Left lobe of liver (tissue), 2 donors: ENCODE measurements around the gene TAB2. TPM values are rescaled to one million over a fixed set of nuclear protein-coding genes. Genes with fewer than 3 reads are reported as not detected.

Source experiments
- ATAC-seq: fragments of 200-7000 bp; cut with Tn5 transposase; one replicate; pipeline ENCODE4 v1.9.1; 2020; ENCODE audit warnings: mild to moderate bottlenecking, moderate library complexity
- DNase-seq: peaks from one replicate; pipeline ENCODE4 v3.0.0-alpha.2; 2020; ENCODE audit warnings: low spot score
- total RNA-seq: library from RNA; stranded (reverse); gene quantifications from one replicate; pipeline ENCODE4 v1.2.1, GENCODE V29; 2021
- donor health status: DM: no; HTN: no; CAD: no; lungs with moderate emphysema.
- donor health status: DM: no; HTN: yes; CAD: no.

TAB2 gene
- total RNA-seq, 1 donor from 2014 or later: 26.9 TPM

DNA sequence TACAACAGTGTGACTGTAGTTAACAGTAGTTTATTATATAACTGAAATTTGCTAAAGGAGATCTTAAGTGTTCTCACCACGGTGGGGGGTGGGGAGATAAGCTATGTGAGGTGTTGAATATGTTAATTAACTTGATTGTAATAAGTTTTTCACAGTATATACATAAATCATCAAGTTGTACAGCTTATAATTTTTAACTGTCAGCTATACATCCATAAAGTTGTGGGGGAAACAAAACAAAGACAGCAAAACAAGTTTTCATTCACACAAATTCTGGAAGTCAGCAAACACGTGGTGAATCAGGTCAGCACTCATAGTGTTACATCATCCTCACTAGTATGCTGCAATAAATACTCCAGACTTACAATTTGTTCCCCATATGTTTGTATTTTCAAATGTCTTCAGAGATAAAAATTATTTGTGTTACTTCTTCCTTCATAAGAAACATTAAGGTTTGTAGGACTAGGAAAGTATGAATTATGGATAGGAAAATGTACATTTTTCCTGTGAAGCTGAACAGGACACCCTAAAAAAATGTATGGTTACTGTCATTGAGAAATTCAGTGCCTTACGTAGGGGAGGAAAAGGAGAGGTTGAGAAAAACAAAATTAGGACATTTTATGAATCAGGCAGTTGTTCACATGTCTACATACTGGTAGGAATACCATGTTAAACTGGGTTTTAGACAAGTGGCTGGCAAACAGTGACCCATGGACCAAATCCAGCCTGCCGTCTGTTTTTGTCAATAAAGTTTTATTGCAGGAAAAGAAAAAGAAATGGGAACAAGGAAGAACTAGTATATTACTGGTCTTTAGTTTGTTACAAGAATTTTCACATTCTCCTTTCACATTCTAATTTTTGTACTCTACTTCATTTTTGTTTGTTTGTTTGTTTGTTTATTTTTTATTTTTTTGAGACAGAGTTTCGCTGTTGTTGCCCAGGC, 88.6 kb downstream of the TAB2 start:
- ATAC-seq: no peak
- DNase-seq: no peak

DNA sequence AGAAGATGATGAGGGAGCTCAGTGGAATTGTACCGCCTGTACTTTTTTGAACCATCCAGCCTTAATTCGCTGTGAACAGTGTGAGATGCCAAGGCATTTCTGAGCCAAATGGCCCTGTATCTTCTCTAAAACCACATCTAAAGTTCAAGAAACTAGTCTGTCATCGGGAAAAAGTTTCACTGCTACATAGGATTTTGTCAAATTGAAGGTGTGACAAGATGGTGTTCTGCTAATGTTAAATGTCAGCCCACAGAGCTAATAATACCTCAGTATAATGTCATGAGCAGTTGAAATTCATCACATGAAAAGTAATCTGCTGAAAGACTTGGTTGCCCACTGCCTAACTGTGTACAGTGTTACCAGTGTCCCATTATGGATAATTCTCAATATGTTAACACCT, 92.1 kb downstream of the TAB2 start:
- no peak for ATAC-seq

DNA sequence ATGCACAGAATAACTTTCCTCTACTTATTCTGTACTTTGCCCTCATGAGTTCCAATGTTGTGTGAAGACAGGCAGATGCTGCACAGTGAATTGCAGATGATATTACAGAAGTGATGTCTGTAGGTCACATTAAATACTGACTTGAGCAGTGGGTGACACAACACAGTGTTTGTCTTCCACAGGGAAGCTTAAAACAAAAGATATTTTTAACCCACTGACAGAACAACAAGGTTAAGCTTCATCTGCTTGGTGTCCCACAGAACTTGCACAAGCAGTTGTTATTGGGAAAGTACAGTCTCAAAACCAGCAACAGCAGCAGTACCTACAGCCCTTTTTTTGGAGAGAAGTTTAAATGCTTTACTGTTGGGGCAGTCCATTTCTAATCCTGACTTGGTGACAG, 93.0 kb downstream of the TAB2 start:
- DNase-seq: no peak
- ATAC-seq: no peak

More for the DNA sequence above, 92.1 kb downstream of the TAB2 start:
- DNase-seq: no peak

DNA sequence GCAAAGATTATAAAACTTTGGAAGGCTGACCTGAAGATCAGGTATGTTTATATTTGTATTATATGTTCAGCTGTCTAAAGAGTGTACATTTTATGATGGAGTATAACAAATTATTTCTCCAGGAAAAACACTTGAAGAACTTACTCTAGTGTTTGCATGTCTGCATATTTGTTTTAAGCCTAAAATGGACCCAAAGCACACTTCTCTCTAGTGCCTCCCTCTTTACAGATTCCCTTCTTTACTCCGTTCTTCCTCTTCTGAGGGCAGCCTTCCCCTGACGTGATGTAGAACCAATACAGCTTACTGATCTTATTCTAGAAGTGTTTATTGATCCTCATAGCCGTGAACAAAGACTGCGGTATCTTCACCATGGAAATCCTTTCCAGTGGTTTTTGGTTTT, 96.5 kb downstream of the TAB2 start:
- DNase-seq (no peak), ATAC-seq (no peak)

DNA sequence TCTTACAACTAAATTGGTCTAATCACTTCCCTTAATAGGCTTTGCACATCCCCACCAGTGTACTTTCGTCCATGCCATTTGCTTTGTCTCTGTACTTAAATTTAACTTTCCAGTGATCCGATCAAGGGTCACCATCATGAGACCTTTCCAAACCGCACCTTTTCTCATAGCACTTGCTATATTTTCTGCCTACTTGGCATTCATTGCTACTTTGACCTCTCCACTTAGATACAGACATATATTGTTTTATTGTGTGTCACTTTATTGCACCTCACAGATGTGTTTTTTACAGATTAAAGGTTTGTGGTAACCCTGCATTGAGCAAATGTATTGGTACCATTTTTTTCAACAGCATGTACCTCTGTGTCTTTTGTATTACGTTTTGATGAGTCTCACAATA, 97.3 kb downstream of the TAB2 start:
- no peak for DNase-seq

DNA sequence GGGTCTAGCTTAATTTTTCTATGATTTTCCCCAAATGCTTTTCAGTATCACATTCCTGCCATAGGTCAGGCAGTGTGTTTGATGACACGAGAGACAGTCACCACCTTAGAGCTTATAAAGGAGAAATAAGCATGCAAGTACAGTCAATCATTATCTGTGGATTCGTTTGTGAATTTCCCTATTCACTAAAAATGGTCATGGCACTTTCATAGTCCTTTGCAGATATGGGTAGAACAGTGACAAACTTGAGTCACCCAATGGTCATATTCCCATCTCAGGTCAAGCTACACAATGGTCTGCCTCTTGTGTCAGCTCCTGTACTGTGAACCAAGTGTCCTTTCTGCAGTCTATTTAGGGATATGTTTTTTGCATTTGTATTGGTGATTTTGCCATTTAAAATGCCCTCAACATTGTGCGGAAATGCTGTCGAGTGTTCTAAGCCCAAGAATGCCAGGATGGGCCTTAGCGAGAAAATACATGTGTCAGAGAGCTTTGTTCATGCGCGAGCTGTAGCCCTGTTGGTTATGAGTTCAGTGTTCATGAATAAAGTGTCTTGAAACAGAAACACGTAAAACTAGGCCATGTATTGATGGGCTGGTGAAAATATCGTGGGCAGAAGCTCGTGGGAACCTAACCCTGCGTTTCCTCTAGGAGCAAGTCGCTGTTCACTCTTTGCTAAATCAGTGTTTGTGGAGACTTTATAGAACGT, 102.3 kb downstream of the TAB2 start:
- ATAC-seq (no peak), DNase-seq (no peak)

More for the DNA sequence above, 97.3 kb downstream of the TAB2 start:
- no peak for ATAC-seq

DNA sequence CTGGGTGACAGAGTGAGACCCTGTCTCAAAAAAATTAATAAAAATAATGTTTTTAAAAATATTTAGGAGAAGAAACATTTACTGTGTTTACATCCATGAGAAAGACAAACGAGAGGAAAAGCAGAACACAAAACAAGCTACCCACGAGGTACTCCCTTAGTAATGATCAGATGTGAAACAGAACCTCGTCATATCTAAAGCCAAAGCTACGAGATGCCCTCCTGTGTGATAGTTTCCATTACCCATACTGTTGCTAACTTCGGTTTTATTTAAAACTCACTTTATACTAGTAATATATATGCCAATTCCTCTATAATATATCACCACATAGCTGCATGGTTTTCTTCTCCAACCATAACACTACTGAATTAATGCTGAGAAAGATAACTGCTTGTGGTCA, 103.6 kb downstream of the TAB2 start:
- no peak for DNase-seq
- no peak for ATAC-seq

DNA sequence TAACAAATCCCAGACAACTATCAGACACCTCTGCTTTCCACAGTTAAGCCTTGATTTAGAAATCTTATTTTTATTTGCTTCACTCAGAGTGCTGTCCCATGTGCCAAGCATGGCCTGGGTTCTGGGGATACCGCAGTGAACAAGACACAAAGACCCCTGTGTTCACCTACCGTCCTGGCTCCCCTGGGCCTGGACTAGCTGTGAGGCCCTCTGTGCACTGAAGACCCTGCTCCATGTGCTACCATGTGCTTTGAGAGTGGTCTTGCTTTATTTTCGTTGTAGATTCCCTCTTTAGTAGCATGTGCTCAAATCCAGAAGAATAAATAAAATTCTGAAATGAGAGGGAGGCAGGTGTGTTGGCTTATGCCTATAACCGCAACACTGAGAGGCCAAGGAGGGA, 105.1 kb downstream of the TAB2 start:
- DNase-seq (no peak), ATAC-seq (no peak)

DNA sequence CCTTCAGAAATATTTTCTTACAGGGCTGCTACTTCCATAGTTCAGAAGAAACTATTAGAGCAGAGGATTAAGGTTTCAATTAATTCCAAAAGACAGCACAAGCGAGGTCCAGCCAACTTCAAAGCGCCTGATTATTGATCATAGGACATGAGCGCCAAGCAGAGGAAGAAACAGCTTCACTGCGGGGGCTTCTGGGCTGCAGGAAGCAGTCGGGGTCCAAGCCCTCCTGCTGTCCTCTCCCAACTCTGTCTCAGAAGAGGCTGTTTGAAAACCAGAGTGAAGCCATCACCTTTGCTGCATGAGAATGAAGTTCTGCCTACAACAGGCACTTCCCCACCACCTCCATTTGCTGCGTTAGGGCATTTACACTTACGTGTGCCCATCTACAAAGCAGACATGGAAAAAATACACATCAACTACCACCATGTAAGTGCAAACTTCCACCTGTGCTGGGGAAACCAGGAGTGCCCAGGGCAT, 106.5 kb downstream of the TAB2 start:
- peak; percentile 55 for ATAC-seq
- DNase-seq: no peak

DNA sequence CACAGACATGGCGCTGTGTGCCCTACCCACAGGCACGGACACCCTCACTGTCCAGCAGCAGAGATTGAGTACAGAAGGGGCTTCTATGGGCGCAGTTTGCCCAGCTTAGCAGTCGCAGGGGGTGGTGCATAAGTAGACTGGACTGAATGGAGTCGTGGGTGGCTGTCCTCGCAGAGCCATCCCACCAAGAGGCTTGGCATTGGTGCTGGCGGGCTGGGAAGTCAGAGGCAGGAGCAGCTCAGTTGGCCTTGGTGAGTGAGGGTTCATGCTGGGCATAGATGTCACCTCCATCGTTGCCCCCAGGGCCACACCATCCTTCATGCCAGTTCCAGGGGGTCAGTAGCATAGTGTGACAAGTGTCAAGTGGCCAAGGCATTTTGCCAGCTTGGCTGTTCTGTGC, 107.7 kb downstream of the TAB2 start:
- DNase-seq (no peak), ATAC-seq (no peak)

DNA sequence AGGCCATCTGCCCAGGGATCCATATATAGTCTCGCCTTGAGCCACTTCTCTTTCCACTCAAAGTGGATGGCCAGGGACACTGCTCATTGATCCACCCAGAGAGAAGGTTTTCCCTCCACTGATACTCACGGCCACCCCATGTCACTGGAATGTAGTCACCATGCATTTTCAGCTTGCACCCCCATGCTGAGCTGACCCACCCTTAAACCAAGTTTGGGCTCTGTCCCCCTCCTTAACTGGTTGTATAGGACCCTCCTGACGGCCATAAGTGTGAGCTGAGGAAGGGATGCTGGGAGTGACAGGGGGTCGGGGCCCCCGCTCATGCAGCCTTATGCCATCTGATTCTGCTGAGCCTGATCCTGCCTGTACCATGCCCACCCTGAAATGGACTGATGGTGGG, 108.2 kb downstream of the TAB2 start:
- DNase-seq: no peak
- no peak for ATAC-seq

DNA sequence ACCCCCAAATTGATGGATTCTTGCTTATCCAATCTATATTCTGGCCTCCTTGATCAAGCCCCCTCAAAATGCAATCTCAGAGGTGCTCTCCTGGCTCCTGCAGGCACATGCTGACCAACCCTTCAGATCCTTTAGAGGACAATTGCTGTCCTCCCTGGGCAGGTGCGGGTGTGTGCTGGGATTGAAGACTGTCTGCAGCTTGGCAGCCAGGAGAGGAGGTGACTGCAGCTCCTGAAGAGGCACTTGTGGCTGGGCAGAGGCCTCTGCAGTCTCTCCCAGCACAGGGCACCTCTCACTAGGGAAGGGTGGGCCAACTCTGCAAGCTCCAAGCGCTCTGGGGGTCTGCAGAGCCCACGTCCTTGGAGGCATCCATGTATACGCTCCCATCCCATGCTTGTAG, 111.1 kb downstream of the TAB2 start:
- DNase-seq: no peak
- ATAC-seq: no peak

DNA sequence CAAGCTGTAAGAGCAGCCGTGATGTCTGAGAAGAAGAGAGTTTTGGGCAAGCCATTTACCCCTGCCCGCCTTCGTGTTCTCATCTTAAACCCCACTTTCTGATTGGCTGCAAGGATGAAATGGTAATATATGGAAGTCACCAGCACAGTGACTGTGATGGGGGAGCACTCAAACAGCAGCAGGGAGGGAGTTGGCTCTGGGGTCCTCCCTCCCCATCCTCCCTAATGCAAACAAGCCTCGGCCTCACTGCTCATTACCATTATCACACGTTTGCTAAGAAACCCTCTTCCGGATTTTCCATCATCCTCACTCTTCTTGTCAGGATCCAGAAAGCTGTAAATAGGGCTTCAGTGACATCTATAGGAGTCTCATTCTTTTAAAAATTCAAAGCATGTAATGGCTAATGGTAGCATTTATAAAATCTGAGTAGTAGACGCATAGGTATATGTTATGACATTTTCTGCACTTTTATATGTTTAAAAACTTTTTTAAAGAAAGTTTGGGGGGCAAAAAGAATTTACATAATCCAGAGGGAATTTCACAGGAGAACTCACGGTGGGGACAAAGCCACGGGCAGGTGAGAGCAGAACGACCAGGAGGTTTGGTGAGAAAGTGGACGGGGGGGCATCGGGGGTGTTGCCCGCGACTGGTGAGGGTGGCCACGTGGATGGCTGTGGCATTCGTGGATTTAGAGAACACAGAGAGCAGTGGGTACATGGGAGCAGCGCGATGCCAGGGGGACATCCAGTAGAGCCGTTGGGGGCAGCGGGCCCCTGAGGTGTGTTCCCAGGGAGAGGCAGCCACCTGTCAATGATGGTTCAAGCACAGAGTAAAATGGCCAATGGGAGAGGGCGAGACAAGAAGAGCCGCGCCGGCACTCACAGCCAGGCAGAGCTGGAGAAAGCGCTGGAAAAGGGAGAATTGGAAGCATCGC, 112.2 kb downstream of the TAB2 start:
- no peak for DNase-seq
- ATAC-seq: no peak

DNA sequence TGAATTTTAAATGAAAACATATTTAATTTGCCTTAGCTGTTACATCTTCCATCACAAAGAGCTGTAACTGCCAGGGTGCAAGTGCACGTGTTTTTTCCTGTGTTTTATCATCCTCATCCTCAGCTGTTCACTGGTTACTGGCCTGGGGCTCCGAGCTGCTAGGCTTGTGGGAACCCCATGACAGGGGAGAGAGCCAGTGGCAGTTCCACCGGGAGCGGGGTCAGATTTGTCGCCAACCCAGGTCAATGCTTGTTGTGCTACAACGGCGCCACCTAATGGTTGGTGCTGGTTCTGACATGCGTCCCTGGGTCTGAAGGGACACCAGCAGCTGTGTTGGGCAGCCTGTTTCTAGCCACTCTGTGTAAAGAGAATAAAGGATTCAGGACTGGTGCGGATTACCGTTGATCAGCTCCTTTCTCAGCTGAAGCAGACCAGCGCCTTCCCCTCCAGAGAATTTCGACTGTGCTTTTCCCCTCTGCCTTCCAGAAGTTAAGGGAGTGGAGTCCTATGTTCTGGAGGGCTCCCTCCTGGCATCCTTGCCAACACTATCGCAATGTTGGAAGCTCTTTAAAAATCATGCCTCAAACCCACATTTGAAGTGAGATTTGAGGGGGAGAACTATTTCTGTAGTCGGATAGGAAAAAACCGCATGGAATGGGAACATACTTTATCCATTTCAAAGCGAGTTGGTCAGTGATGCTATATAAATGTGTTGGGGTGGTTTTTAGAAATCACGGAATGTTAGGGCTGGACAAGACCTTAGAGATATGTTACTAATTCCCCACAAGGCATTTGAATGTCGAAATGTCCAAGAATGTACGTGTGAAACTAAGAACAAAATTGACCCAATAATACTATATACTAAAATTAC, 114.6 kb downstream of the TAB2 start:
- ATAC-seq (peak; percentile 100), DNase-seq (peak; percentile 89)

DNA sequence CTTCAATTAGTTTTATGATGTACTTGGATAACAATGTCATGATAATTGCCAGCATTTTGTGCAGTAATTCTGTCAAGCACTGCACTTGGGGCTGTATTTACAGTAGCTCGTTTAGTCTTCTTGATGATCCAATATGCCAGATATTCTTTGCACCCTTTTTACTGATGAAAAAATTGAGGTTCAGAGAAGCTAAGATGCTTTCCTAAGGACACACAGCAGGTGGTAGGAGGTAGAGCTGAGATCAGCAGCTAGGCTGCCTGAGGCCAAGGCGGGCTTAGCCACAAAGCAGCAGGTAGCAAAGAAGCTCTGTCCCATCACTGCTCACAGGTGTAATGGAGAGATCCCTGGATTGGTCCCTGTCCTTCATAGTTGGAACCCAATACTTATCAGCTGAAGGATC, 115.9 kb downstream of the TAB2 start:
- DNase-seq: no peak
- no peak for ATAC-seq

DNA sequence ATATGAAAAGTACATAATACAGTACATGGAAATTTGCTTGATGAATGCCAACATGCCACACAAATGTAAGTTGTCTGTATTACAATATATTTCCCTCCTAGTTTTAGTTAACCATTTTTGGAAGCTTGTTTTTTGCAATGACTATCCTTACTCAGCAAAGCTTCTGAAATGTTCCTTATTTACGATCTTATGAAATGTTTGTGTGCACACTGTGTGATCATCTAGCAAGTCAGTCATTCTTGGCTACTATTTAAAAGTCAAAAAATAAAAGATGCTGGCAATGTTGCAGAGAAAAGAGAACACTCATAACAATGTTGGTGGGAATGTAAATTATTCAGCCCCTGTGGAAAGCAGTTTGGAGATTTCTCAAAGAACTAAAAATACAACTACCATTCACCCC, 116.4 kb downstream of the TAB2 start:
- no peak for DNase-seq
- ATAC-seq: no peak

DNA sequence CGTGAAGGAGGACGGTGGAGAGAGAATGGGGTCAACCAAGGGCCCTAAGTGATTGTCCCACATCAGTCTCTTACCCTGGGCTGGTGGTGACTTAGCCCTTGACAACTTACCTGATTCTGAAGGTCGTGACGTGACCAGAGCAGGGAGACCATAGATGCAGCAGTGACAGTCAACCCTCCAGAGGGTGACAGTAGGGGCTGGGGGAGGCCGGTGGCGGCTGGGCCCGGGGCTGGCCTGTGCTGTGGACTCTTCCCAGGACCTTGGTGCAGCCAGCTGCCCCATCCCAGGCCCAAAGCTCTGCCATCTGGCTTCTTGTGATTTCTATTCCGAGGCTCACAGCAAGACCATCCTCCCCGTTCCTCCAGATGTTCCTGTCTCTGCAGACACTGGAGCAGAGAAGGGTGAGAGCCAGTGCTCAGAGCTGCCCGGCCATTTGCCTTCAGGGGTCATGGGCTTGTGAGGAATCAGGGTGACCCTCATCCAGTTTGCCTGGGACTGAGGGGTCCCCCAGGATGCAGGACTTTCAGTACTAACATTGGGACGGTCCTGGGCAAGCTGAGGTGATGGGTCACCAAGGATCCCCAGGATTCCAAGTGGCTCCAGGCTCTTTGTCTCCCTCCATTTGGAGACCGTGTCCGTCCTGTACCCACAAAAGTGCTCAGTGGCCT, 118.5 kb downstream of the TAB2 start:
- DNase-seq (no peak), ATAC-seq (no peak)

DNA sequence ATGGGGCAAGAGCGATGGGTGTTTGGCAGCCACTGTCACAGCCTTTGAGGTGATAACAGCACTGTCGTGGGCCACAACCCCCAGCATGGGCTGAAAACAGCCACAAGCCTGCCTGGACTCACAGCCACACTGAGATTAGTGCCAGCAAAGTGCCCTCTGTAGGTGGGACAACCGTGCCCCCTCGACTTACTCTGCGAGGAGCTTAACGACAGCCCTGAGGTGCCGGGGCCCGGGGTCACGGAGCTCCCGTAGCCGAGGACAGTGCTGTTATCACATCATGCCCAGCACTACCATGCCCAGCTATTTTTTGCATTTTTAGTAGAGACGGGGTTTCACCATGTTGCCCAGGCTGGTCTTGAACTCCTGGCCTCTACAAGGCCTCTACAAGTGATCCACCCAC, 119.1 kb downstream of the TAB2 start:
- DNase-seq (no peak), ATAC-seq (no peak)

DNA sequence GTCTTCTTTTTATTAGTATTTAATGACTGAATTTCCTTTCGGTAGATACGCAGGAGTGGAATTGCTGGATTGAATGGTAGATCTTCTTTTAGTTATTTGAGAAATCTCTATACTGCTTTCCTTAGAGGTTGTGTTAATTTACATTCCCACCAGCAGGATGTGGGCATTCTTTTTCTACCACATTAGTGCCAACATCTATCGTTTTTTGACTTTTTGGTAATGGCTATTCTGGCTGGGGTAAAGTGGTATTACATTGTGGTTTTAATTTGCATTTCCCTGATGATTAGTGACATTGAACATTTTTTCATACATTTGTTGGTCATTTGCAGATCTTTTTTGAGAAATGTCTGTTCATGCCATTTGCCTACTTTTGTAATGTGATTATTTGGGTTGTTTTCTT, 119.7 kb downstream of the TAB2 start:
- DNase-seq (no peak), ATAC-seq (no peak)

DNA sequence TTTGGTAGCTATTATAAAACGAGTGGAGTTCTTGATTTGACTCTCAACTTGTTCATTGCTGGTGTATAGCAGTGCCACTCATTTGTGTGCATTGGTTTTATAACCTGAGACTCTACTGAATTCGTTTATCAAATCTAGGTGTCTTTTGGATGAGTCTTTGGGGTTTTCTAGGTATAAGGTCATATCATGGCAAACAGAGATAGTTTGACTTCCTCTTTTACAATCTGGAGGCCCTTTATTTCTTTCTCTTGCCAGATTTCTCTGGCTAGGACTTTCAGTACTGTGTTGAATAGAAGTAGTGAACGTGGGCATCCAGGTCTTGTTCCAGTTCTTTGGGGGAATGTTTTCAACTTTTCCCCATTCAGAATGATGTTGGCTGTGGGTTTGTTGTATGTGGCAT, 121.3 kb downstream of the TAB2 start:
- DNase-seq (no peak), ATAC-seq (no peak)
